Neuronal stem cell (in vitro differentiated cells): Measurements from ENCODE around the gene MKNK1.

Experiments used
- DNase-seq: peaks from one replicate; pipeline ENCODE4 v3.0.0-alpha.2; 2013; ENCODE audit warnings: low spot score
- H2AFZ ChIP-seq: one replicate; pipeline ENCODE4 v1.6.1; 2013; ENCODE audit warnings: mild to moderate bottlenecking, low read length, inconsistent platforms
- H2AK5ac ChIP-seq: 2 replicates; pipeline ENCODE4 v1.6.1; 2013; ENCODE audit warnings: low read depth, mild to moderate bottlenecking, inconsistent platforms, low read length, moderate library complexity, mixed read lengths
- H2BK120ac ChIP-seq: 2 replicates; pipeline ENCODE4 v1.6.1; 2013; ENCODE audit warnings: low read depth, mild to moderate bottlenecking, inconsistent platforms, low read length, moderate library complexity, mixed read lengths
- H2BK12ac ChIP-seq: one replicate; pipeline ENCODE4 v1.6.1; 2013; ENCODE audit warnings: low read length, inconsistent platforms
- H2BK15ac ChIP-seq: 2 replicates; pipeline ENCODE4 v1.6.1; 2013; ENCODE audit warnings: mild to moderate bottlenecking, low read length, inconsistent platforms, mixed read lengths
- H2BK5ac ChIP-seq: one replicate; pipeline ENCODE4 v1.6.1; 2013; ENCODE audit warnings: inconsistent platforms, mild to moderate bottlenecking, low read length, moderate library complexity
- H3K14ac ChIP-seq: one replicate; pipeline ENCODE4 v1.6.1; 2013; ENCODE audit warnings: low read length, inconsistent platforms
- H3K18ac ChIP-seq: 2 replicates; pipeline ENCODE4 v1.6.1; 2013; ENCODE audit warnings: low read length, inconsistent platforms
- H3K23ac ChIP-seq: 2 replicates; pipeline ENCODE4 v1.6.1; 2013; ENCODE audit warnings: low read depth, mild to moderate bottlenecking, mixed read lengths, low read length, inconsistent platforms; ENCODE audit not compliant: poor library complexity
- H3K27ac ChIP-seq: replicated peaks from 3 replicates; pipeline ENCODE4 v1.5.1; 2013; ENCODE audit warnings: low read length, inconsistent platforms
- H3K27me3 ChIP-seq, 3 experiments: 2 replicates each; pipeline ENCODE4 v1.6.1; 2013; ENCODE audit warnings: low read length in 3 of 3, mild to moderate bottlenecking in 2 of 3, inconsistent platforms in 1 of 3, low read depth in 1 of 3, mixed read lengths in 1 of 3, moderate library complexity in 1 of 3; ENCODE audit not compliant: control insufficient read depth in 3 of 3, insufficient read depth in 3 of 3
- H3K36me3 ChIP-seq, 2 donors: replicated peaks in 1 of 2; 2 replicates each; pipeline ENCODE4 v1.6.1; 2013; ENCODE audit warnings: low read length in 2 of 2; ENCODE audit not compliant: control insufficient read depth in 2 of 2, insufficient read depth in 2 of 2
- H3K4ac ChIP-seq: 2 replicates; pipeline ENCODE4 v1.6.1; 2013; ENCODE audit warnings: inconsistent platforms, mild to moderate bottlenecking, low read length, moderate library complexity
- H3K4me1 ChIP-seq, 2 donors: 1 replicate in 1 of 2; 2 replicates in 1 of 2; pipeline ENCODE4 v1.6.1; 2013; ENCODE audit warnings: low read length in 2 of 2, low read depth in 1 of 2; ENCODE audit not compliant: control insufficient read depth in 2 of 2, insufficient read depth in 1 of 2
- H3K4me2 ChIP-seq: one replicate; pipeline ENCODE4 v1.6.1; 2013; ENCODE audit warnings: mild to moderate bottlenecking, low read length, inconsistent platforms; ENCODE audit not compliant: insufficient read depth, poor library complexity, severe bottlenecking
- H3K4me3 ChIP-seq, 2 donors: 2 replicates each; pipeline ENCODE4 v1.5.1; 2013; ENCODE audit warnings: low read length in 2 of 2, mild to moderate bottlenecking in 2 of 2, inconsistent platforms in 1 of 2, moderate library complexity in 1 of 2
- H3K79me1 ChIP-seq: one replicate; pipeline ENCODE4 v1.6.1; 2013; ENCODE audit warnings: low read depth, mild to moderate bottlenecking, inconsistent platforms, low read length, moderate library complexity
- H3K9ac ChIP-seq: one replicate; pipeline ENCODE4 v1.6.1; 2013; ENCODE audit warnings: mild to moderate bottlenecking, low read depth, low read length, inconsistent platforms; ENCODE audit not compliant: poor library complexity
- H3K9me3 ChIP-seq, 2 donors: replicated peaks in 1 of 2; 2 replicates each; pipeline versions ENCODE3 to v1.6.1; 2013; ENCODE audit warnings: low read length in 2 of 2, mild to moderate bottlenecking in 2 of 2, inconsistent platforms in 1 of 2, low read depth in 1 of 2, mixed read lengths in 1 of 2, moderate library complexity in 1 of 2; ENCODE audit not compliant: control insufficient read depth in 2 of 2, insufficient read depth in 1 of 2
- H4K8ac ChIP-seq: one replicate; pipeline ENCODE4 v1.6.1; 2013; ENCODE audit warnings: low read depth, mild to moderate bottlenecking, inconsistent platforms, low read length, moderate library complexity
- H4K91ac ChIP-seq: one replicate; pipeline ENCODE4 v1.6.1; 2013; ENCODE audit warnings: low read length, low read depth, mild to moderate bottlenecking, inconsistent platforms; ENCODE audit not compliant: poor library complexity
- WGBS, 2 donors: extraction: QIAGEN DNeasy Blood & Tissue Kit; methylation state at CpG; one replicate each; pipeline ENCODE4 v1.1.7; 2013; ENCODE audit warnings: missing lambda C conversion rate in 2 of 2, mixed read lengths in 1 of 2; ENCODE audit not compliant: insufficient read length in 2 of 2, insufficient replicate concordance in 1 of 2; ENCODE audit errors: extremely low coverage in 2 of 2; 5-methylcytosine and 5-hydroxymethylcytosine counted together

MKNK1 gene

GRCh38 chr1:46522184-46522968 lies 81.7 kb downstream of the MKNK1 start:
- Histone ChIP-seq H2BK15ac (peak overlapping the region; percentile 61), H3K4me3 (no peak overlapping the region), H2BK12ac (peak overlapping the region; percentile 76), H2BK5ac (peak overlapping the region; percentile 44), H3K9ac (no peak overlapping the region), H3K23ac (peak overlapping the region; percentile 78), H3K18ac (peak overlapping the region; percentile 82), H3K9me3 (no peaks in the 10 kb centered on the region), H2AK5ac (peak overlapping the region; percentile 41), H3K79me1 (no peaks in the 10 kb centered on the region), H3K4me2 (no peak overlapping the region), H3K27ac (no peak overlapping the region), H4K8ac (no peak overlapping the region), H3K36me3 (no peaks in the 10 kb centered on the region), H3K14ac (no peak overlapping the region), H3K27me3 (peaks cover 4 to 91% (median 48%) of the 10 kb centered on the region in 3 experiments), H3K4ac (peak overlapping the region; percentile 4), H4K91ac (no peak overlapping the region), H3K4me1 (peaks cover 8 to 55% of the 10 kb centered on the region in 2 donors), H2BK120ac (no peak overlapping the region), H2AFZ (no peak overlapping the region)
- no peak for DNase-seq
- WGBS, 2 donors: no CpG with 5 or more reads among the region's 16 CpGs

GRCh38 chr1:46521414-46521813 lies 82.7 kb downstream of the MKNK1 start:
- no peak overlapping the region for H3K4me2 ChIP-seq
- H3K4ac ChIP-seq: no peak overlapping the region
- H2BK15ac ChIP-seq: no peak overlapping the region
- H3K9me3 ChIP-seq: no peaks in the 10 kb centered on the region
- no peak overlapping the region for H3K23ac ChIP-seq
- no peak overlapping the region for H2AK5ac ChIP-seq
- H3K79me1 ChIP-seq: no peaks in the 10 kb centered on the region
- no peak overlapping the region for H2AFZ ChIP-seq
- peaks cover 8 to 60% of the 10 kb centered on the region in 2 donors for H3K4me1 ChIP-seq
- H4K8ac ChIP-seq: no peak overlapping the region
- no peak for DNase-seq
- H4K91ac ChIP-seq: no peak overlapping the region
- H2BK5ac ChIP-seq: no peak overlapping the region
- H2BK12ac ChIP-seq: no peak overlapping the region
- no peak overlapping the region for H3K27ac ChIP-seq
- WGBS, 2 donors: no CpG with 5 or more reads among the region's 2 CpGs
- H3K27me3 ChIP-seq: peaks cover 4 to 91% (median 38%) of the 10 kb centered on the region in 3 experiments
- H3K14ac ChIP-seq: no peak overlapping the region
- H3K4me3 ChIP-seq: no peak overlapping the region
- H3K9ac ChIP-seq: no peak overlapping the region
- H3K36me3 ChIP-seq: no peaks in the 10 kb centered on the region
- no peak overlapping the region for H2BK120ac ChIP-seq
- H3K18ac ChIP-seq: no peak overlapping the region

GRCh38 chr1:46520063-46520911 lies 83.8 kb downstream of the MKNK1 start:
- WGBS, 2 donors: no CpG with 5 or more reads among the region's 15 CpGs

GRCh38 chr1:46519209-46519608 lies 84.9 kb downstream of the MKNK1 start:
- WGBS, 2 donors: no CpG with 5 or more reads among the region's 4 CpGs
- Histone ChIP-seq H3K18ac (peak overlapping the region; percentile 76), H3K14ac (no peak overlapping the region), H3K27me3 (peaks cover 0 to 91% (median 19%) of the 10 kb centered on the region in 3 experiments), H3K23ac (no peak overlapping the region), H3K36me3 (no peaks in the 10 kb centered on the region), H2BK5ac (no peak overlapping the region), H3K4ac (no peak overlapping the region), H3K4me2 (no peak overlapping the region), H2AK5ac (no peak overlapping the region), H3K4me1 (peaks cover 8 to 48% of the 10 kb centered on the region in 2 donors), H2BK120ac (no peak overlapping the region), H2AFZ (no peak overlapping the region), H4K8ac (no peak overlapping the region), H2BK15ac (no peak overlapping the region), H4K91ac (no peak overlapping the region), H3K27ac (no peak overlapping the region), H3K4me3 (no peak overlapping the region), H2BK12ac (no peak overlapping the region), H3K9me3 (no peaks in the 10 kb centered on the region), H3K79me1 (no peaks in the 10 kb centered on the region), H3K9ac (no peak overlapping the region)
- no peak for DNase-seq

More at GRCh38 chr1:46520063-46520911, 83.8 kb downstream of the MKNK1 start:
- H2BK15ac ChIP-seq: peak overlapping the region; percentile 64
- peak overlapping the region; percentile 53 for H3K18ac ChIP-seq
- peak overlapping the region; percentile 24 for H3K4ac ChIP-seq
- peak overlapping the region; percentile 46 for H4K91ac ChIP-seq
- H3K4me3 ChIP-seq: no peak overlapping the region
- peak overlapping the region; percentile 40 for H2AK5ac ChIP-seq
- peaks cover 8 to 56% of the 10 kb centered on the region in 2 donors for H3K4me1 ChIP-seq
- peak overlapping the region; percentile 2 for H3K27ac ChIP-seq
- peak overlapping the region; percentile 14 for H2AFZ ChIP-seq
- no peaks in the 10 kb centered on the region for H3K36me3 ChIP-seq
- peaks cover 0 to 91% (median 28%) of the 10 kb centered on the region in 3 experiments for H3K27me3 ChIP-seq
- peak overlapping the region; percentile 59 for H3K23ac ChIP-seq
- peak; percentile 82 for DNase-seq
- H3K9me3 ChIP-seq: no peaks in the 10 kb centered on the region
- H3K14ac ChIP-seq: no peak overlapping the region
- no peak overlapping the region for H2BK120ac ChIP-seq
- peak overlapping the region; percentile 20 for H4K8ac ChIP-seq
- H3K79me1 ChIP-seq: no peaks in the 10 kb centered on the region
- peak overlapping the region; percentile 83 for H3K9ac ChIP-seq
- peak overlapping the region; percentile 38 for H3K4me2 ChIP-seq
- peak overlapping the region; percentile 76 for H2BK12ac ChIP-seq
- peak overlapping the region; percentile 30 for H2BK5ac ChIP-seq
